G401.6 (cell line): ENCODE data around the gene OPA1.

Source experiments
- FAIRE-seq: peaks from 2 replicates; lab custom pipeline; 2012; peaks lifted over from hg19 to GRCh38; lab: Jason Lieb, UNC

Gene OPA1

GRCh38 chr3:193648542-193649076 lies 55.6 kb downstream of the OPA1 start:
- FAIRE-seq: no peak

GRCh38 chr3:193650585-193650984 lies 57.6 kb downstream of the OPA1 start:
- FAIRE-seq: no peak

- FAIRE-seq: no peak
Measured at GRCh38 chr3:193655831-193656433, 62.9 kb downstream of the OPA1 start.

- FAIRE-seq: no peak
Measured at GRCh38 chr3:193656445-193656844, 63.4 kb downstream of the OPA1 start.

- no peak for FAIRE-seq
Measured at GRCh38 chr3:193656878-193657282, 63.9 kb downstream of the OPA1 start.

- FAIRE-seq: no peak
Measured at GRCh38 chr3:193660171-193660570, 67.2 kb downstream of the OPA1 start.

- FAIRE-seq: no peak
Measured at GRCh38 chr3:193660698-193661411, 67.8 kb downstream of the OPA1 start.

GRCh38 chr3:193662757-193663322 lies 69.8 kb downstream of the OPA1 start:
- no peak for FAIRE-seq

GRCh38 chr3:193665370-193665989 lies 72.5 kb downstream of the OPA1 start:
- peak; percentile 84 for FAIRE-seq

- FAIRE-seq: no peak
Measured at GRCh38 chr3:193673845-193674244, 80.8 kb downstream of the OPA1 start.

GRCh38 chr3:193674714-193675113 lies 81.7 kb downstream of the OPA1 start:
- FAIRE-seq: no peak

- FAIRE-seq: no peak
Measured at GRCh38 chr3:193677734-193678133, 84.7 kb downstream of the OPA1 start.

GRCh38 chr3:193680220-193680619 lies 87.2 kb downstream of the OPA1 start:
- FAIRE-seq: no peak

- FAIRE-seq: no peak
Measured at GRCh38 chr3:193681631-193682030, 88.6 kb downstream of the OPA1 start.

GRCh38 chr3:193686665-193687483 lies 93.9 kb downstream of the OPA1 start:
- no peak for FAIRE-seq

GRCh38 chr3:193688834-193689714 lies 96.1 kb downstream of the OPA1 start:
- FAIRE-seq: no peak

GRCh38 chr3:193693774-193694173 lies 100.8 kb downstream of the OPA1 start:
- no peak for FAIRE-seq

GRCh38 chr3:193701953-193702635 lies 109.1 kb downstream of the OPA1 start:
- FAIRE-seq: no peak

GRCh38 chr3:193702967-193703366 lies 110.0 kb downstream of the OPA1 start:
- FAIRE-seq: no peak

GRCh38 chr3:193704431-193704830 lies 111.4 kb downstream of the OPA1 start:
- FAIRE-seq: no peak

GRCh38 chr3:193708270-193708669 lies 115.3 kb downstream of the OPA1 start:
- no peak for FAIRE-seq
